ENCODE results near the gene SNAPIN.

DNA sequence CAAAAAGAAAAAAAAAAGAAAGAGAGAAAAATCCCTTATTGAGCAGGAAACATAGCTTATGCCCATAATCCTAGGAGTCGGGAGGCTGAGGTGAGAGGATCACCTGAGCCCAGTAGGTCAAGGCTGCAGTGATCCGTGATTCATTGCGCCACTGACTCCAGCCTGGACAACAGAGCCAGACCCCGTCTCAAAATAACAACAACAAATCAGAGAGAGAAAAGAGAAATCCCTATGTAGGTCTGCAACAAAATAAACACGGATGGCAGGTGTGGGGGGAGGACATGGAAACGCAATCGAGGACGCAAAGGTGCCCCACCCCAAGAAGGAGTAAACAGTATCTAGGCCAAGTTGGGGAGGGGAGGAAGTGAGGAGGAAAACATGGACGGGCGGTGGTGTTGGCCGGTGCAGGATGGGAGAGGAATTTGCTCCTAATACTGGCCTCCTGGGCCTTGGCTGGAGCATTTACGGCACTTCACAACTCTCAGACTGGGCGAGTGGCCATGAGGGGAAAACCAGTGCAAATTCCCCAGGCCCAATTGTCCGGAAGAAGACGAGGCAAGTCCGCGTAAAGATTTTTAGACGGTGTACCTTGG, 25.2 kb upstream of the SNAPIN start:
- TF ChIP-seq POLR2AphosphoS5 (IDR thresholded peaks at IDR 0.05; ENCODE audit: low read depth, low read length) (no peak), SRF (IDR thresholded peaks at IDR 0.05; ENCODE audit: low read depth) (no peak), ZNF274 (IDR thresholded peaks at IDR 0.05; ENCODE audit: low read depth, low read length) (no peak), EZH2 (IDR thresholded peaks at IDR 0.05) (no peak), REST (IDR thresholded peaks at IDR 0.05; ENCODE audit: low read depth) (no peak), CTCF (IDR thresholded peaks at IDR 0.05 in 2 of 3, conservative IDR thresholded peaks at IDR 0.05 in 1 of 3; ENCODE audit: borderline replicate concordance in 1 of 3, insufficient read depth in 1 of 3, low read depth in 2 of 3, low read length in 2 of 3) (no peak), EZH2phosphoT487 (IDR thresholded peaks at IDR 0.05; ENCODE audit: borderline replicate concordance) (no peak), POLR2A (IDR thresholded peaks at IDR 0.05; ENCODE audit: borderline replicate concordance, extremely low read depth, insufficient read depth, insufficient read length) (no peak), RAD21 (IDR thresholded peaks at IDR 0.05; ENCODE audit: low read depth) (no peak), MAX (IDR thresholded peaks at IDR 0.05) (no peak), YY1 (IDR thresholded peaks at IDR 0.05; ENCODE audit: extremely low read depth, insufficient replicate concordance, low read depth, low read length) (no peak)
